Stimulated activated naive CD8-positive, alpha-beta T cell treated with anti-CD3 and anti-CD28 coated beads, Interleukin-15, Interleukin-2, amounts not matched to agents 100 U/mL and 50 U/mL, for 24 hours (primary cell): ENCODE measurements around the gene NBPF10.
A peak's percentile ranks its signal among the peaks of the same experiment; 100 is the strongest.
"Not testable (repeated sequence)": the region's sequence is repeated elsewhere in the genome, so short reads cannot be mapped to it uniquely, and the experiment has no call there.

Experiments used
- ATAC-seq: fragments of 150-1000 bp; cut with Tn5 transposase; one replicate; pipeline ENCODE4 v1.10.0; 2021
- DNase-seq: peaks from one replicate; pipeline ENCODE4 v3.0.0; 2021

Gene NBPF10

GRCh38 chr1:146144465-146144864 lies at the start of gene NBPF10:
TSS of gene NBPF10 (minus strand) at chr1:146144804. CDS start at chr1:146144769, 35 bp downstream.
- not testable (repeated sequence) for ATAC-seq
- DNase-seq = peak; percentile 3

- DNase-seq, ATAC-seq: not testable (repeated sequence)
Measured at GRCh38 chr1:146174531-146174930, 29.9 kb upstream of the NBPF10 start.

GRCh38 chr1:146167740-146168139 lies 23.1 kb upstream of the NBPF10 start:
- not testable (repeated sequence) for ATAC-seq, DNase-seq

- not testable (repeated sequence) for ATAC-seq, DNase-seq
Measured at GRCh38 chr1:146167273-146167672, 22.7 kb upstream of the NBPF10 start.
